OCI-LY3 (cell line): Measurements from ENCODE around the gene RAP1A.

Experiments used
- CTCF ChIP-seq: fragments of 200-600, 300-600 bp; sonication (generic); IDR thresholded peaks from 2 replicates; pipeline ENCODE4 v1.5.1; 2014; ENCODE audit warnings: antibody characterized with exemption, low read length, low read depth
- EZH2phosphoT487 ChIP-seq: fragments of 200-600 bp; shearing (Covaris generic); IDR thresholded peaks from 2 replicates; pipeline ENCODE4 v1.6.1; 2018; ENCODE audit warnings: antibody characterized with exemption, mixed run types, low read depth

- TF ChIP-seq CTCF (no peak), EZH2phosphoT487 (no peak)
These were observed 16.6 kb upstream of the RAP1A start for GRCh38 chr1:111602974-111603373.
